Keratinocyte (primary cell): ENCODE measurements around the gene SMIM36.

Source experiments
- CTCF ChIP-seq, 3 experiments: IDR thresholded peaks in 1 of 3; conservative IDR thresholded peaks in 1 of 3; optimal IDR thresholded peaks in 1 of 3; 2 replicates in 2 of 3; 3 replicates in 1 of 3; pipeline versions ENCODE3 to v1.5.1; 2011; ENCODE audit warnings: low read length in 3 of 3, mild to moderate bottlenecking in 3 of 3, moderate library complexity in 2 of 3, control low read depth in 1 of 3, inconsistent platforms in 1 of 3; ENCODE audit not compliant: insufficient read depth in 2 of 3; ENCODE audit errors: extremely low read depth in 1 of 3
- EZH2 ChIP-seq: IDR thresholded peaks from one replicate; pipeline ENCODE4 v1.6.1; 2012; ENCODE audit warnings: inconsistent platforms, mild to moderate bottlenecking, low read length, moderate library complexity

DNA sequence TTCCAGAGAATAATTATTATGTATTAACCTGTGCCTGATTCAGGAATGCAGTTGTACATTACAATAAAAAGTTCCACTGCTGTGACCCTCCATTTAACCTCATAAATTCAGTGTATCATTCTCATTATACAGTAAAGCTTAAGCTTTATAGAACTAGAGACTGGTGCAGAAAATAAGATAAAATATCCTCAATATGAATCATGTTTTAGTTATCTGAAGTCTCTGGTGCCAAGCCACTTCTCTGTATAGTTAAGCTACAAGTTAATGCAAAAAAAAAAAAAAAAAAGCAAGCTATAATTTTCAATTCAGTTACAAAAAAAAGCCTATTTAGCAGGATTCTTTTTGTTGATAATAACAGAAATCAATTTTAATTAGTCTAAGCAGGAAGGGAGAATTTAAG, 22.4 kb upstream of the SMIM36 start:
- no peak for TF ChIP-seq CTCF (optimal IDR thresholded peaks at IDR 0.05 in 1 of 3, IDR thresholded peaks at IDR 0.05 in 1 of 3, conservative IDR thresholded peaks at IDR 0.05 in 1 of 3; ENCODE audit: extremely low read depth in 1 of 3, insufficient read depth in 2 of 3, low read length in 3 of 3)
- TF ChIP-seq EZH2: no peak
